ENCODE data around the gene NALCN.

Gene NALCN

GRCh38 chr13:101111894-101112293, 304.4 kb downstream of the NALCN start:
- no peak for DNase-seq

GRCh38 chr13:101109005-101109404, 307.3 kb downstream of the NALCN start:
- no peak for DNase-seq

- no peak for DNase-seq
Observed at GRCh38 chr13:101098873-101099272, 317.4 kb downstream of the NALCN start.

GRCh38 chr13:101092985-101093384, 323.3 kb downstream of the NALCN start:
- DNase-seq, result no peak

- no peak for DNase-seq
Observed at GRCh38 chr13:101090287-101090686, 326.0 kb downstream of the NALCN start.

- no peak for DNase-seq
Observed at GRCh38 chr13:101085551-101085950, 330.8 kb downstream of the NALCN start.

- no peak for DNase-seq
Observed at GRCh38 chr13:101082441-101082840, 333.9 kb downstream of the NALCN start.

- no peak for DNase-seq
Observed at GRCh38 chr13:101080616-101081015, 335.7 kb downstream of the NALCN start.

GRCh38 chr13:101065329-101065728, 351.0 kb downstream of the NALCN start:
- DNase-seq, result no peak

- no peak for DNase-seq
Observed at GRCh38 chr13:101059793-101060192, 356.5 kb downstream of the NALCN start.

- no peak for DNase-seq
Observed at GRCh38 chr13:101058841-101059240, 357.5 kb downstream of the NALCN start.

GRCh38 chr13:101053301-101054093, 362.8 kb downstream of the NALCN start:
- DNase-seq, result no peak

- DNase-seq, result no peak
Observed at GRCh38 chr13:101049166-101049850, 367.0 kb downstream of the NALCN start.

GRCh38 chr13:101036546-101036945, 379.8 kb downstream of the NALCN start:
- no peak for DNase-seq

- no peak for DNase-seq
Observed at GRCh38 chr13:101035119-101035620, 381.1 kb downstream of the NALCN start.

- no peak for DNase-seq
Observed at GRCh38 chr13:101026736-101027398, 389.4 kb downstream of the NALCN start.

- no peak for DNase-seq
Observed at GRCh38 chr13:101026328-101026727, 390.0 kb downstream of the NALCN start.

GRCh38 chr13:101025925-101026324, 390.4 kb downstream of the NALCN start:
- no peak for DNase-seq

- DNase-seq, result no peak
Observed at GRCh38 chr13:101025519-101025918, 390.8 kb downstream of the NALCN start.

- DNase-seq, result no peak
Observed at GRCh38 chr13:101019126-101019525, 397.2 kb downstream of the NALCN start.

GRCh38 chr13:101018720-101019119, 397.6 kb downstream of the NALCN start:
- DNase-seq, result no peak

- DNase-seq, result no peak
Observed at GRCh38 chr13:101017123-101017872, 399.0 kb downstream of the NALCN start.

- DNase-seq, result no peak
Observed at GRCh38 chr13:101016475-101016874, 399.8 kb downstream of the NALCN start.
